Vagina (tissue), 2 donors: ENCODE data around the gene SNX19. TPM values are rescaled to one million over a fixed set of nuclear protein-coding genes. Genes with fewer than 3 reads are reported as not detected.

ENCODE experiments used
- DNase-seq, 2 donors: peaks; one replicate each; pipeline ENCODE4 v3.0.0-alpha.2; 2017; ENCODE audit errors: extremely low spot score in 2 of 2
- H3K27ac ChIP-seq: fragments of 200-600 bp; sonication (generic); one replicate; pipeline ENCODE4 v1.5.1; 2019
- H3K27me3 ChIP-seq: fragments of 200-600 bp; sonication (generic); one replicate; pipeline ENCODE4 v1.5.1; 2019
- H3K36me3 ChIP-seq, 2 donors: fragments of 200-600 bp; sonication (generic); one replicate each; pipeline ENCODE4 v1.5.1; 2017 to 2019
- H3K4me1 ChIP-seq: fragments of 200-600 bp; sonication (generic); one replicate; pipeline ENCODE4 v1.5.1; 2019
- H3K4me3 ChIP-seq, 2 donors: fragments of 200-600 bp; sonication (generic); 1 replicate in 1 of 2; 2 replicates in 1 of 2; pipeline ENCODE4 v1.5.1; 2016 to 2019
- H3K9me3 ChIP-seq: fragments of 200-600 bp; sonication (generic); one replicate; pipeline ENCODE4 v1.5.1; 2019
- CTCF ChIP-seq, 3 experiments: fragments of 450-650 bp in 2 of 3; fragments of 200-600 bp in 1 of 3; sonication (generic) in 1 of 3; IDR thresholded peaks; one replicate each; pipeline ENCODE4 v1.5.1; 2017 to 2019; ENCODE audit warnings: antibody characterized with exemption in 3 of 3, mild to moderate bottlenecking in 2 of 3, moderate library complexity in 2 of 3
- POLR2A ChIP-seq, 2 donors: fragments of 450-650 bp; IDR thresholded peaks; one replicate each; pipeline ENCODE4 v1.6.1; 2017; ENCODE audit warnings: antibody characterized with exemption in 2 of 2, mild to moderate bottlenecking in 2 of 2, moderate library complexity in 2 of 2
- POLR2AphosphoS5 ChIP-seq, 2 donors: sonication (generic); formaldehyde crosslinking; IDR thresholded peaks; one replicate each; pipeline ENCODE4 v1.9.0; 2017; ENCODE audit warnings: antibody characterized with exemption in 2 of 2, mild to moderate bottlenecking in 2 of 2, low read depth in 1 of 2; ENCODE audit not compliant: insufficient read depth in 1 of 2
- intact Hi-C: fragments of 100-400 bp; cut with DNase I; formaldehyde crosslinking; loops from one replicate; pipeline ENCODE4 v1.15.1; 2023
- total RNA-seq: library from RNA; depleted of rRNA; stranded (reverse); fragments of >200 nt; gene quantifications from one replicate; pipeline ENCODE4 v1.2.3, GENCODE V29; 2016

SNX19 gene
- total RNA-seq, 1 donor from 2014 or later, result 67.5 TPM

GRCh38 chr11:130829920-130830511 lies 86.3 kb downstream of the SNX19 start:
- no peak for DNase-seq
- Histone ChIP-seq H3K9me3 (no peaks in the 10 kb centered on the region), H3K4me3 (no peak overlapping the region), H3K36me3 (no peaks in the 10 kb centered on the region), H3K4me1 (peaks cover 24% of the 10 kb centered on the region), H3K27me3 (no peaks in the 10 kb centered on the region), H3K27ac (peak overlapping the region; percentile 36)
- intact Hi-C loops, result loop anchor here (10.0 kb wide), 1 partner anchor 155 kb away; no protein-coding TSS in a partner anchor
- TF ChIP-seq POLR2A (IDR thresholded peaks at IDR 0.05) (no peak), POLR2AphosphoS5 (IDR thresholded peaks at IDR 0.05; ENCODE audit: insufficient read depth in 1 of 2, low read depth in 1 of 2) (peak in 1 of 2 donors; percentile 25)

GRCh38 chr11:130828741-130829140 lies 87.5 kb downstream of the SNX19 start:
- H3K4me3 ChIP-seq, result no peak overlapping the region
- H3K4me1 ChIP-seq, result peaks cover 24% of the 10 kb centered on the region
- no peaks in the 10 kb centered on the region for H3K9me3 ChIP-seq
- no peak for DNase-seq
- no peak overlapping the region for H3K27ac ChIP-seq
- intact Hi-C loops, result loop anchor here (10.0 kb wide), 1 partner anchor 154 kb away; no protein-coding TSS in a partner anchor
- no peaks in the 10 kb centered on the region for H3K27me3 ChIP-seq
- TF ChIP-seq POLR2AphosphoS5 (IDR thresholded peaks at IDR 0.05; ENCODE audit: insufficient read depth in 1 of 2, low read depth in 1 of 2) (no peak), CTCF (IDR thresholded peaks at IDR 0.05) (no peak), POLR2A (IDR thresholded peaks at IDR 0.05) (no peak)
- H3K36me3 ChIP-seq, result no peaks in the 10 kb centered on the region

GRCh38 chr11:130827451-130828377 lies 88.6 kb downstream of the SNX19 start:
- no peaks in the 10 kb centered on the region for H3K27me3 ChIP-seq
- no peak overlapping the region for H3K27ac ChIP-seq
- H3K4me1 ChIP-seq, result peaks cover 24% of the 10 kb centered on the region
- peak in 1 of 2 donors; percentile 93 for DNase-seq
- H3K36me3 ChIP-seq, result no peaks in the 10 kb centered on the region
- intact Hi-C loops, result loop anchor here (10.0 kb wide), 1 partner anchor 153 kb away; no protein-coding TSS in a partner anchor
- H3K9me3 ChIP-seq, result no peaks in the 10 kb centered on the region
- no peak for TF ChIP-seq CTCF (IDR thresholded peaks at IDR 0.05)
- TF ChIP-seq POLR2A (IDR thresholded peaks at IDR 0.05), result no peak
- TF ChIP-seq POLR2AphosphoS5 (IDR thresholded peaks at IDR 0.05; ENCODE audit: insufficient read depth in 1 of 2, low read depth in 1 of 2), result no peak
- no peak overlapping the region for H3K4me3 ChIP-seq

- peaks cover 16% of the 10 kb centered on the region for H3K4me1 ChIP-seq
These were observed 89.7 kb downstream of the SNX19 start for GRCh38 chr11:130826572-130826971.

More at GRCh38 chr11:130826572-130826971, 89.7 kb downstream of the SNX19 start:
- Histone ChIP-seq H3K4me3 (no peak overlapping the region), H3K9me3 (no peaks in the 10 kb centered on the region), H3K36me3 (no peaks in the 10 kb centered on the region), H3K27ac (no peak overlapping the region), H3K27me3 (no peaks in the 10 kb centered on the region)
- no peak for TF ChIP-seq CTCF (IDR thresholded peaks at IDR 0.05)
- no peak for TF ChIP-seq POLR2AphosphoS5 (IDR thresholded peaks at IDR 0.05; ENCODE audit: insufficient read depth in 1 of 2, low read depth in 1 of 2)
- no peak for TF ChIP-seq POLR2A (IDR thresholded peaks at IDR 0.05)
- intact Hi-C loops, result loop anchor here (10.0 kb wide), 1 partner anchor 152 kb away; no protein-coding TSS in a partner anchor
- no peak for DNase-seq
